RPMI7951 (cell line): ENCODE data around the gene CSNK2A1. TPM values are rescaled to one million over a fixed set of nuclear protein-coding genes. Genes with fewer than 3 reads are reported as not detected.

Experiments
- DNase-seq: peaks from one replicate; pipeline ENCODE4 v3.0.0-alpha.2; 2012; ENCODE audit warnings: low read depth
- total RNA-seq: library from RNA; depleted of rRNA; stranded (reverse); fragments of >200 nt; shearing (Covaris generic); gene quantifications from 2 replicates; pipeline ENCODE4 v1.2.3, GENCODE V29; 2014; rRNA removed

The CSNK2A1 gene
- total RNA-seq, 1 experiment from 2014 or later = 146 TPM

DNA sequence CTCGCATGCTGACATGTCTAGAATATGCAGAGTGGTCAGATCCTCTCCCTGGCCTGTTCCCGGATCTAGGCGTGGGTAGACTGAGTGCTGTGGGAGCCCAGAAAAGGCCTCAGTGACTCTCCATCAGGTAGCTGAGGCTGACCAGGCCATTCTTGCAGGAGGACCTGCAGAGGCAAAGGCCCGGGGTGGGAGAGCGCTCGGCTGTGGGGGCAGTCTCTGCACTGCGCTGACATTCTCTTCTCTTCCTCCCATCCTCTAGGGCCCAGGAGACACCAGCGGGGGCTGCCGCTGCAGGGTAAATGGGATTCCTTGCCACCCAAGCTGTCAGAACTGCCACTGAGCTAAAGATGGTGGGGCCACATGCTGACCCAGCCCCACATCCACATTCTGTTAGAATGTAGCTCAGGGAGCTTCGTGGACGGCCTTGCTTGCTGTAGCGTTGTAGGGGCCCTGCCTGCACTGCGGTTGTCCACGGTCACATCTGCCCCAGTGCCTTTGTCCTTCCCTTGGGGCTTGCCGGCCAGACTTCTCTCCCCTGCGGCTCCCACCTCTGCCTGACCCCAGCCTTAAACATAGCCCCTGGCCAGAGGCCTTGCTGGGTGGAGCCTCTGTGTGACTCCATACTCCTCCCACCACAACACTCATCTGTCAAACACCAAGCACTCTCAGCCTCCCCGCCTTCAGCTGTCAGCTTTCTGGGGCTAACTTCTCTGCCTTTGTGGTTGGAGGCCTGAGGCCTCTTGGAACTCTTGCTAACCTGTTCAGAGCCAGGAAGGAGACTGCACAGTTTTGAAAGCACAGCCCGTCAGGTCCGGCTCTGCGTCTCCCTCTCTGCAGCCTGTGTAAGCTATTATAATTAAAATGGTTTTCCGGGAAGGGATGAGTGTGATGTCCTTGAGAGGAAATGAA is 113.2 kb downstream of the CSNK2A1 start:
- DNase-seq = no peak

DNA sequence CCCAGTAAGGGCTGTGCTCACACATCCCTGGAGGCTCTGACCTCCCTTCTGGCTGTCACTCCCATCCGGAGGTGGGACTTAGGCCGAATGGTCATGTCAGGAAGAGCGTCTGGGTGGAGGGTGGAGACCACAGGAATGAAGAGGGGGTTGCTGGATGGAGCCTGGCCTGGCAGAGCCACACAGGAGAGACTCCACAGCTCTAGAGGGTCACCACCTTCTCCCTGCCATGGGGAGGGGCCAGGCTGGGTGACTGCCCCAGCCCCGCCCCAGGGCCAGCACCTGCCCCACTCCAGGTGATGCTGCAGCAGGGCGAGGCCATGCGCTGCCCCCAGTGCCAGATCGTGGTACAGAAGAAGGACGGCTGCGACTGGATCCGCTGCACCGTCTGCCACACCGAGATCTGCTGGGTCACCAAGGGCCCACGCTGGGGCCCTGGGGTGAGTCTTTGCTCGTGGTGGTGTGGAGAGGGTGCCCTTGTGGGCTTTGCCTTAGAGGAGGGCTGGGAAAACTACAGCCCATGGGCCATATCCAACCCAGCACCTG is 114.9 kb downstream of the CSNK2A1 start:
- DNase-seq = no peak

- no peak for DNase-seq
Measured at GRCh38 chr20:427849-428657, 115.5 kb downstream of the CSNK2A1 start.

DNA sequence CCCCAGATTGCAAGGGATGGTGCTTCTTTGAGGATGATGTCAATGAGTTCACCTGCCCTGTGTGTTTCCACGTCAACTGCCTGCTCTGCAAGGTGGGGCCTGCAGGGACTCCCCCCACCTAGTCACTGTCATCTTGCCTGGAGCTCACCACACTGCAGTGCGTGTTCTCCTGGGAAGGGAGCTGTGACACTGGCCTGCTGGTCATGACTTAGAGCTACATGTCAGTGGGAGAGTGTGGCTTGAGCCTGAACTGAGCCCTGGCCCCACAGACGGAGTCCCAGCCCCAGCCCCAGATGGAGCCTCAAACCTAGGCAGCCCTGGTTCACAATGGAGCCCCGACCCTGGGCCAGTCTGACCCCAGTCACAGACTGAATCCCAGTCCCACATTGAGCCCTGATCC is 116.2 kb downstream of the CSNK2A1 start:
- DNase-seq = no peak

GRCh38 chr20:426566-426965 is 117.0 kb downstream of the CSNK2A1 start:
- no peak for DNase-seq

Other genes starting within 250 kb of the CSNK2A1 start
- 16.2 and 19.2 TPM in 2 replicates for gene ZCCHC3, start 246.2 kb downstream of the CSNK2A1 start, total RNA-seq
- 3.1 and 6.1 TPM in 2 replicates for gene SOX12, start 218.2 kb downstream of the CSNK2A1 start, total RNA-seq
- gene NRSN2, start 196.7 kb downstream of the CSNK2A1 start, total RNA-seq = 92.3 and 111 TPM in 2 replicates
- 50.5 and 57.3 TPM in 2 replicates for gene TRIB3, start 163.0 kb downstream of the CSNK2A1 start, total RNA-seq
- gene RBCK1, start 135.5 kb downstream of the CSNK2A1 start, total RNA-seq = 106 and 141 TPM in 2 replicates
- 35.3 and 38.1 TPM in 2 replicates for gene TBC1D20, start 81.3 kb downstream of the CSNK2A1 start, total RNA-seq
- 0.24 TPM in 1 of 2 replicates, not detected in the other for gene TCF15, start 66.5 kb upstream of the CSNK2A1 start, total RNA-seq
- gene SRXN1, start 109.4 kb upstream of the CSNK2A1 start, total RNA-seq = 70.9 and 73.4 TPM in 2 replicates
- not detected in 2 replicates for gene SCRT2, start 132.0 kb upstream of the CSNK2A1 start, total RNA-seq
- gene SLC52A3, start 224.7 kb upstream of the CSNK2A1 start, total RNA-seq = not detected in 2 replicates